ENCODE results near the gene OR6J1.
"Not testable (repeated sequence)": the region's sequence is repeated elsewhere in the genome, so short reads cannot be mapped to it uniquely, and the experiment has no call there.

Gene OR6J1

GRCh38 chr14:22650960-22651521 lies 6.9 kb upstream of the OR6J1 start:
- DNase-seq (ENCODE audit: low read depth, low spot score): no peak

- DNase-seq (ENCODE audit: low read depth, low spot score): no peak
Observed at GRCh38 chr14:22650046-22650739, 6.0 kb upstream of the OR6J1 start.

GRCh38 chr14:22648506-22648905 lies 4.4 kb upstream of the OR6J1 start:
- DNase-seq (ENCODE audit: low read depth, low spot score): no peak

- no peak for DNase-seq (ENCODE audit: low read depth, low spot score)
Observed at GRCh38 chr14:22646570-22647254, 2.6 kb upstream of the OR6J1 start.

GRCh38 chr14:22641846-22642245 lies 2.3 kb downstream of the OR6J1 start:
- no peak for DNase-seq (ENCODE audit: low read depth, low spot score)

GRCh38 chr14:22640192-22640591 lies 4.0 kb downstream of the OR6J1 start:
- DNase-seq (ENCODE audit: low read depth, low spot score): no peak

- not testable (repeated sequence) for DNase-seq (ENCODE audit: low read depth, low spot score)
Observed at GRCh38 chr14:22635980-22636379, 8.2 kb downstream of the OR6J1 start.

- DNase-seq (ENCODE audit: low read depth, low spot score): no peak
Observed at GRCh38 chr14:22634233-22634900, 9.8 kb downstream of the OR6J1 start.

- DNase-seq (ENCODE audit: low read depth, low spot score): peak; percentile 87
Observed at GRCh38 chr14:22630486-22630885, 13.7 kb downstream of the OR6J1 start.

- DNase-seq (ENCODE audit: low read depth, low spot score): peak; percentile 12
Observed at GRCh38 chr14:22630066-22630465, 14.1 kb downstream of the OR6J1 start.

- DNase-seq (ENCODE audit: low read depth, low spot score): no peak
Observed at GRCh38 chr14:22629361-22629760, 14.8 kb downstream of the OR6J1 start.

- DNase-seq (ENCODE audit: low read depth, low spot score): no peak
Observed at GRCh38 chr14:22627506-22628263, 16.5 kb downstream of the OR6J1 start.

- DNase-seq (ENCODE audit: low read depth, low spot score): no peak
Observed at GRCh38 chr14:22626590-22626989, 17.6 kb downstream of the OR6J1 start.

- DNase-seq (ENCODE audit: low read depth, low spot score): no peak
Observed at GRCh38 chr14:22623047-22623446, 21.1 kb downstream of the OR6J1 start.

GRCh38 chr14:22622255-22622654 lies 21.9 kb downstream of the OR6J1 start:
- DNase-seq (ENCODE audit: low read depth, low spot score): no peak

- DNase-seq (ENCODE audit: low read depth, low spot score): not testable (repeated sequence)
Observed at GRCh38 chr14:22615765-22616164, 28.4 kb downstream of the OR6J1 start.

- DNase-seq (ENCODE audit: low read depth, low spot score): peak; percentile 96
Observed at GRCh38 chr14:22614240-22614799, 29.8 kb downstream of the OR6J1 start.

- DNase-seq (ENCODE audit: low read depth, low spot score): no peak
Observed at GRCh38 chr14:22613736-22614239, 30.4 kb downstream of the OR6J1 start.

GRCh38 chr14:22613106-22613695 lies 31.0 kb downstream of the OR6J1 start:
- peak; percentile 26 for DNase-seq (ENCODE audit: low read depth, low spot score)

- DNase-seq (ENCODE audit: low read depth, low spot score): no peak
Observed at GRCh38 chr14:22610931-22611330, 33.2 kb downstream of the OR6J1 start.

GRCh38 chr14:22607291-22607690 lies 36.9 kb downstream of the OR6J1 start:
- peak; percentile 35 for DNase-seq (ENCODE audit: low read depth, low spot score)
